OCI-LY3 (cell line): ENCODE data around the gene PPP1R7.

ENCODE experiments used
- CTCF ChIP-seq: fragments of 200-600, 300-600 bp; sonication (generic); IDR thresholded peaks from 2 replicates; pipeline ENCODE4 v1.5.1; 2014; ENCODE audit warnings: antibody characterized with exemption, low read length, low read depth
- EZH2phosphoT487 ChIP-seq: fragments of 200-600 bp; shearing (Covaris generic); IDR thresholded peaks from 2 replicates; pipeline ENCODE4 v1.6.1; 2018; ENCODE audit warnings: antibody characterized with exemption, mixed run types, low read depth

GRCh38 chr2:241128266-241128665 lies 22.0 kb upstream of the PPP1R7 start:
- TF ChIP-seq CTCF: no peak
- no peak for TF ChIP-seq EZH2phosphoT487
